T-helper 1 cell (primary cell): Measurements from ENCODE around the gene SND1.
"Not testable (repeated sequence)": the region's sequence is repeated elsewhere in the genome, so short reads cannot be mapped to it uniquely, and the experiment has no call there.

Experiments
- DNase-seq, 5 donors: peaks; one replicate each; pipeline ENCODE4 v3.0.0-alpha.2; 2012 to 2020

The SND1 gene

GRCh38 chr7:128105228-128106022 lies 453.4 kb downstream of the SND1 start:
- DNase-seq: no peak

- DNase-seq: no peak
Observed at GRCh38 chr7:128106821-128107220, 454.8 kb downstream of the SND1 start.

DNA sequence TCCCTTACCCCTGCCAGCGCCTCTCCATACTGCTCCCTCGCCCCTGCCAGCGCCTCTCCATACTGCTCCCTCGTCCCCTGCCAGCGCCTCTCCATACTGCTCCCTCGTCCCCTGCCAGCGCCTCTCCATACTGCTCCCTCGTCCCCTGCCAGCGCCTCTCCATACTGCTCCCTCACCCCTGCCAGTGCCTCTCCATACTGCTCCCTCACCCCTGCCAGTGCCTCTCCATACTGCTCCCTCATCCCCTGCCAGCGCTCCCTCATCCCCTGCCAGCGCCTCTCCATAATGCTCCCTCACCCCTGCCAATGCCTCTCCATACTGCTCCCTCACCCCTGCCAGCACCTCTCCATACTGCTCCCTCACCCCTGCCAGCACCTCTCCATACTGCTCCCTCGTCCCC lies 455.5 kb downstream of the SND1 start:
- DNase-seq: not testable (repeated sequence)

GRCh38 chr7:128108129-128108528 lies 456.1 kb downstream of the SND1 start:
- DNase-seq: no peak

DNA sequence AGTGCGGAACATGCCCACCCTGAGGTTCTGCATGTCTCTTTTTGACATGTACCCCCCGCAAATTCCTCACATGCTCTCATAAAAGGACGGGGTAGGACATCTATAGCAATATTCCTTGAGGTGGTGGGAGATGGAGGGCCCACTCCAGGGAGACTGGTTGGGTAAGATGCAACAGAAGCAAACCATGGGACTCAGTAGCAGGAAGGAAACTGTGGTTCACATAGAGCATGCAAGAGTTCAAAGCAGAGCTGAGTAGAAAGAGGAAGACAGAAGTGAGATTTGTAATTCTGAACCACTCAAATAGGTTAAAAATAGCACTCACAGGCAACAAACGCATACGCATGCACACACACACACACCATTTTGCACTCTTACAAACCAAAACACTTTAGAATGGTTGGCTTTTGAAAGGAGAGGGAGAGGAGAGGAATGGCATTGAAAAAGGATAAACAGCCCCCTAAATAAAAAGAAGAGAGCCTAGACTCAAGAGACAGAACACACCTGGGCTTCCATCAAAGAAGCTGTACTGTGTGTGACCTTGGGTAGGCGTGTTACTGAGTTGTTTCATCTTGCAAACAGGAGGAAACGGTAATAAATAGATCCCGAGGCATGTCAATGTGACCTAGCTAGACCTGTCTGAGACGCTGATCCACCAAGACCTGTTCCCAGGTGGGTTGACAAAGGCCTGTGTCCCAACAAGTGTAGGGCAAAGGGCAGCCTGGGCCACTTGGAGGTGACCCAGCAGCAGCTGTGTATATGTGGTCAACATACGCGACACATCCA lies 456.8 kb downstream of the SND1 start:
- DNase-seq: peak in 1 of 5 donors; percentile 74

GRCh38 chr7:128109424-128109969 lies 457.5 kb downstream of the SND1 start:
- DNase-seq: not testable (repeated sequence)

DNA sequence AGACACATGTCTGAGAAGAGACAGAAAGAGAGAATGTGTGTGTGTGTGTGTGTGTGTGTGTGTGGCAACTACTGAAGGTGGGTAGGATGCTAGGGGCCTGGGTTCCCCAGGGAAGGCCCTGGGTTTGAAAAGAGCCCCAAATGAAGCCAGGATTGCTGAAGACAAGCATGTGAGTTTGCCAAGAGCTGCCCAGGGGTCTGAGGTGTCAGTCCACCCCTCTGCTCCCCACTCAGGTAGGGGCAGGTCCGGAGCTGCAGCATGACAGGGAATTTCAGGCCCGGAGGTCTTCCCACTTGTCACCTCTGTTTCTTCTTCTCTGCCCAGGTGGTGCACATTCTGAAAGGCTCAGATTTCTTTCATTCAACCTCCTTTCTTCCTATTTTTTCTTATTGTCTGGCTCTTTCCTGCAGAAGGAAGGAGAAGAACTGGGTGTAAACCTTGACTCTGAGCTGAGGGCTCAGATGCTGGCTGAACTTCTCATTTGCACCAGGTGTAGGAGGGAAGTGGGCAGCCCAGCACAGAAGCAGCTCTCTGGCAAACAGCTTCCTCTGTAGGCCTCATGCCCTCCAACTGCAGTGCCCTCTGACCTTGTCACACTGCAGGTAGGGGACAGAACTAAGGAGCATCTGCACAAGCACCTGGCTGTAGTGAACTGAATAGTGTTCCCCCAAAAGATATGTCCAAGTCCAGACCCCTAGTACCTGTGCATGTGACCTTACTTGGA lies 458.8 kb downstream of the SND1 start:
- DNase-seq: no peak

- no peak for DNase-seq
Observed at GRCh38 chr7:128112018-128112780, 460.2 kb downstream of the SND1 start.

GRCh38 chr7:128112781-128113221 lies 460.8 kb downstream of the SND1 start:
- no peak for DNase-seq

GRCh38 chr7:128113839-128114238 lies 461.8 kb downstream of the SND1 start:
- DNase-seq: no peak

GRCh38 chr7:128114806-128115205 lies 462.8 kb downstream of the SND1 start:
- DNase-seq: no peak

DNA sequence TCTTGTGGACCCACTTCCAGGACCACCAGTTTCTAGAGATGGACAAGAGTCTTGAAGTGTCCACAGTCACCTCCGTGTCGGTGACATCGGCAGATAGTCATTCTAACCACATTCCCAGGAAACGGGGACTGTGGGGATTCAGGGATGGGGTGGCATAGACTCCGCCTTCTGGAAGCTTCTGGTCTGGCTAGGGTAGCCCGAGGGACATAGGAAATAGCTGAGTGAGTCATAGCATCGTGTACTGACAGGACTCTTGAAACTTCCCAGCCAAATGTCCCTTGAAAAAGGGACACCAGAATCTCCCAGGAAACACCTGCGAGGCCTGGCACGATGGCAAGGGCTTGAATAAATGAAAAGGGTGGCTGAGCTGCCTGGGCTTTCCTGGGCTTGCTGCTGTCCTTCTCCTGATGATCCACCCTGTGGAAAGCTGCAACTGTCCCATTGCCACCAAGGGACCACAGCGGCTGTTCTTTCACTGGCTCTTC lies 463.4 kb downstream of the SND1 start:
- no peak for DNase-seq

GRCh38 chr7:128115821-128116723 lies 464.1 kb downstream of the SND1 start:
- DNase-seq: no peak

DNA sequence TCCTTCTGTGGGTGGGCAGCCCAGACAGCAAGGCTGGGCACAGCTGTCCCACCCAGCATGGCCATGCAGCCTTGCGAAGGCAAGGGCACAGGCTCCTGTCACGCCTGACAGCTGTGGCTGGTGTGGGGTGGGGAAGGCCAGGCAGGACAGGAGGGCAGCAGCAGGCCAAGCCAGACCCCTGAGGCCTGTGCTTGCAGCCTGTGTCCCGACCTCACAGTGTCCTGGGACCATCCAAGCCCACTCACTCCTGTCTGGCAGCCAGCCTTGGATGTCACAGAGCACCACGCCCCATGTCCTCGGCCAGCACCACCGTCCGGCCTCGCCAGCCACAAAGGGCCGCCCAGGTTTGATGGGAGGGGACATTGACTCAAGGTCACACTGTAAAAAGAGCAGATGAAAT lies 464.7 kb downstream of the SND1 start:
- no peak for DNase-seq

DNA sequence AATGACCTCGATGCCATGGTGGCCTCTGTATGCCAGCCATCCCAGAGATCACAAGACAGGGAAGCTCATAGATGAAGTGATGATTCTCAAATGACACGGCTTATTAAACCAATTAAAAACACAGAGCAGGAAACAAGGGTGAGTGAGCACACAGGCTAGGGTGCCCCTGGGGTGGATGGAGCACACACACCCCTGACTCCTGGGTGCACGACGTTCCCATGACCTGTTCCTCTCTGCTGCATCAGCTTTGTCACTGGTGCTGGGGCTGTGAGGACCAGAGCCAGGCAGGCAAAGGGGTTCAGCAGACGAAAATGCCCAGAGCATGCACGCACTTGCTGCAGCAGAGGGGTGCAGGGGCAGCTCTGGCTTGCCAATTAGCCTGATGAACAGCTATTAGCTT lies 465.7 kb downstream of the SND1 start:
- DNase-seq: no peak

GRCh38 chr7:128119036-128119435 lies 467.0 kb downstream of the SND1 start:
- no peak for DNase-seq

DNA sequence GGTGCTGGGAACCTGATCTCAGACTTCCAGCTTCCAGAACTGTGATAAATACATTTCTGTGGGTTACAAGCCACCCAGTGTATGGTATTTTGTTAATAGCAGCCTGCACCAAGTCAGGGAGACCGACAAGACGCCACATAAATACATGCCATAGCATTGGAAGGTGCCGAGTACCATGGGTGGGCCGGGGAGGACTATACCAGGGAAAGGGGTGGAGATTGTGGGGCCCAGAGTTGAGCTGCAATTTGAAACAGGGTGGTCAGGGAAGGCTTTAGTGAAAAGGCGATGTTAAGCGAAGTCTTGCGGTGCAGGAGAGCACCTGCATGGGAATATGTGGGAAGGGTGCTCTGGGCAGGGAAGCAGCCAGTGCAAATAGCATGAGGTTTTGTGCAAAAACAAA lies 468.1 kb downstream of the SND1 start:
- DNase-seq: no peak

DNA sequence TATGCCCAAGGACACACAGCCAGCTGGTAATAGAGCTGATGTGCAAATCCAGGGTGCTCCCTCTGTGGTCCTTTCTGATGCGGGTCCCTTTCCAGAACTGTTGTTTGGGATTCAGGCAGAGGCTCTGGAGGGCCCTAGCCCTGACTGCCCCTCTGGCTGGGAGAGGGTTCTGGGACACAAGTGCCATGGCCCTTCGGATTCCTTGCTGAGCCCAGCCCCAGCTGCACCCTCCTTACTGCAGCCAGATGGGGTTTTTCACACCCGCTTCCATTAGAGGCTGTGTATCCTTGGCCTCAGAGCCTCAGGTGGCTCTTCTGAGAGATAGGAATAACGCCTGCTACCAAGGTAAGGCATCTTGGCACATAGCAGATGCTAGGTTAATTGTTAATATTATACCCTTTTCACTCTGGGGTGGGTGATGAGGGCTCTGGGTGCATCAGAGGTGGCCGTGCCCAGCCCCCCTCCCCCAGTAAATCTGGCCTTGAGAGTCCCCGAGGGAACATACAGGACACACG lies 469.0 kb downstream of the SND1 start:
- no peak for DNase-seq

GRCh38 chr7:128121711-128122530 lies 469.9 kb downstream of the SND1 start:
- no peak for DNase-seq
